HepG2 (cell line): Measurements from ENCODE around the gene TOPBP1. TPM values are rescaled to one million over a fixed set of nuclear protein-coding genes. Genes with fewer than 3 reads are reported as not detected.
A peak's percentile ranks its signal among the peaks of the same experiment; 100 is the strongest.

Experiments
- CHCHD3 ChIP-seq: sonication (generic); formaldehyde crosslinking; IDR thresholded peaks from 2 replicates; pipeline ENCODE4 v1.8.0; 2022; ENCODE audit warnings: mild to moderate bottlenecking, missing genetic modification reagents, moderate library complexity
- CREM ChIP-seq, 2 experiments: sonication (generic) in 1 of 2; formaldehyde crosslinking in 1 of 2; IDR thresholded peaks; 2 replicates each; pipeline versions ENCODE4 v1.4.0 to v1.6.1; 2016 to 2020; ENCODE audit warnings: antibody characterized with exemption in 1 of 2, mild to moderate bottlenecking in 1 of 2, missing genetic modification reagents in 1 of 2
- E2F2 ChIP-seq: sonication (generic); formaldehyde crosslinking; IDR thresholded peaks from 2 replicates; pipeline ENCODE4 v1.4.0; 2020; ENCODE audit warnings: missing genetic modification reagents, borderline replicate concordance
- HOXA3 ChIP-seq: sonication (generic); formaldehyde crosslinking; IDR thresholded peaks from 2 replicates; pipeline ENCODE4 v1.5.0; 2020; ENCODE audit warnings: missing genetic modification reagents
- MAFF ChIP-seq: IDR thresholded peaks from 2 replicates; pipeline ENCODE4 v1.6.1; 2011; ENCODE audit warnings: low read depth, low read length, improper control_type of control experiment
- MXD3 ChIP-seq: IDR thresholded peaks from 2 replicates; pipeline ENCODE4 v1.6.1; 2016; ENCODE audit warnings: mild to moderate bottlenecking, missing biosample characterization, missing genetic modification reagents
- NFYC ChIP-seq: IDR thresholded peaks from 2 replicates; pipeline ENCODE4 v1.6.1; 2016; ENCODE audit warnings: missing genetic modification reagents, missing compliant biosample characterization
- RXRB ChIP-seq: IDR thresholded peaks from 2 replicates; pipeline ENCODE4 v1.6.1; 2016; ENCODE audit warnings: borderline replicate concordance, missing genetic modification reagents, missing compliant biosample characterization
- TARDBP ChIP-seq: sonication (generic); formaldehyde crosslinking; IDR thresholded peaks from 2 replicates; pipeline ENCODE4 v1.8.0; 2022; ENCODE audit warnings: mild to moderate bottlenecking, missing genetic modification reagents
- TFDP2 ChIP-seq: sonication (generic); formaldehyde crosslinking; IDR thresholded peaks from 2 replicates; pipeline ENCODE4 v1.4.0; 2020; ENCODE audit warnings: missing genetic modification reagents
- ZBTB20 ChIP-seq: sonication (generic); formaldehyde crosslinking; IDR thresholded peaks from 2 replicates; pipeline ENCODE4 v1.8.1; 2023; ENCODE audit warnings: missing genetic modification reagents, low read depth, mild to moderate bottlenecking, borderline replicate concordance
- ZNF510 ChIP-seq: sonication (generic); formaldehyde crosslinking; IDR thresholded peaks from 2 replicates; pipeline ENCODE4 v1.4.0; 2020; ENCODE audit warnings: low read depth, mild to moderate bottlenecking, missing genetic modification reagents
- ZNF589 ChIP-seq: sonication (generic); formaldehyde crosslinking; conservative IDR thresholded peaks from 2 replicates; pipeline ENCODE4 v1.8.0; 2022; ENCODE audit warnings: mild to moderate bottlenecking, moderate library complexity, missing genetic modification reagents
- ZNF691 ChIP-seq: sonication (generic); formaldehyde crosslinking; IDR thresholded peaks from 2 replicates; pipeline ENCODE4 v1.4.0; 2020; ENCODE audit warnings: missing genetic modification reagents, low read depth, mild to moderate bottlenecking, borderline replicate concordance
- ZNF839 ChIP-seq: sonication (generic); formaldehyde crosslinking; IDR thresholded peaks from 2 replicates; pipeline ENCODE4 v1.4.0; 2020; ENCODE audit warnings: missing genetic modification reagents, mild to moderate bottlenecking, borderline replicate concordance
- polyA plus RNA-seq, 8 experiments: library from polyadenylated mRNA; depleted of rRNA in 3 of 8; stranded (reverse) in 7 of 8; unstranded in 1 of 8; fragments of >200 nt; fragmentation: Illumina TruSeq in 4 of 8; extraction: Trizol in 4 of 8; gene quantifications; 2 replicates each; pipeline versions ENCODE4 v1.2.1 to v1.2.3, GENCODE V29; 2011 to 2016; ENCODE audit warnings: low read depth in 4 of 8, missing spikeins in 1 of 8, mixed read lengths in 1 of 8; ENCODE audit not compliant: insufficient read depth in 1 of 8
- total RNA-seq, 5 experiments: library from RNA; depleted of rRNA; stranded (reverse); fragments of >200 nt; fragmentation: Illumina TruSeq; extraction: Trizol; gene quantifications; 2 replicates each; pipeline ENCODE4 v1.2.3, GENCODE V29; 2016; ENCODE audit warnings: low read depth in 1 of 5
- TF ChIP-seq, protein P1 (sequence below): IDR thresholded peaks from 2 replicates; pipeline ENCODE4 v1.6.1; 2018; ENCODE audit warnings: missing genetic modification reagents
- TF ChIP-seq, protein P2 (sequence below): sonication (generic); formaldehyde crosslinking; IDR thresholded peaks from 2 replicates; pipeline ENCODE4 v1.8.1; 2023; ENCODE audit warnings: mild to moderate bottlenecking, missing genetic modification reagents

The TOPBP1 gene
- total and polyA plus RNA-seq, 2 of the 13 experiments (the other 11 are each of a cell fraction or from before 2014, with no cell fraction given) = 24.3 to 42.9 TPM

DNA sequence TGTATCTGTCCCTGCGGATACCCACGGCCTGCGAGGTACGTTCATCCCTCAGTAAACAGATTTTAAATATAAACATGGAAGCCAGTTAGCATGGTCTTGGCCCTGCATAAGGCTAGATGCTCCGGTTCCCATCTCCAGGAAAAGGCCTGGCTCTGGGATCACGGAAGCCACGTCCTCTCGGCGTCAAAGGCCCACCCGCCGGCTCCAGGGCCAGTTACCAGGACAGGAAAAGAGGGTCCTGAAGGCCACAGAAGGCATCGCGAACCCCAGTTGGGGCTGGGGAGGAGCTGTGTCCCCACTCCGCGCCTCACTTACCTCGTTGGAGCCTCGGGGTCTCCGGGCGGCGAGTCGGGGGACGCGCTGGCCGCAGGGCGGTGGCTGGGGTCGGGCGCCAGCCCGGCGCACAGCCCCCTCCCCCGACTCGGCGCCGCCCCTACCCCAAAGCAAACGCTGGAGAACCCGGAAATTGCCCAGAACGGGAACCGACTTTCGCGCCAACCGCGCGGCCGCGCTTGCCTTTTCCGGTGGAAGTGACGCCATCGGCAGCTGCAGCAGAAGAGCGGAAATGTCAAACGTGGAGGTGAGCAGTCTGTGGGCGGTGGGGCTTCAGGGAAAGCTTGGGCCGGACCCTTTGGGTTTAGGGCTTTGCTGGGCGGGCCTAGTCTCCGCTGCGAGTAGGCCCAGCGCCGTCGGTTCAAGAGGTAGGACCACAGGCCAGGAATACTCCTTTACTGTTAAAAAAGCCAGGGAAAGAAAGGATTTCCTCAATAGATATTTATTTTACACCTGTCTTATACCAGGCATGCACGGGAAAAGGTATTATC is at the start of gene TOPBP1 (continued):
- TF ChIP-seq TFDP2 (CRISPR knock-in tag) (peak; percentile 99), HOXA3 (CRISPR knock-in tag) (peak; percentile 87), E2F2 (CRISPR knock-in tag) (0 out of 2 replicates have a peak, but pooled peaks have one; percentile 25), ZNF510 (CRISPR knock-in tag) (no peak), MXD3 (CRISPR knock-in tag) (peak; percentile 54), RXRB (CRISPR knock-in tag) (no peak), ZNF691 (CRISPR knock-in tag) (peak; percentile 46; the same call in 1 of the 2 replicates), TARDBP (CRISPR knock-in tag) (0 out of 2 replicates have a peak, but pooled peaks have one; percentile 44), ZNF589 (0 out of 2 replicates have a peak, but pooled peaks have one; percentile 34), CHCHD3 (no peak), MAFF (no peak), ZNF839 (CRISPR knock-in tag) (no peak), CREM (IDR thresholded peaks at IDR 0.05) (peak; percentile 88), CREM (CRISPR knock-in tag; IDR thresholded peaks at IDR 0.05) (peak; percentile 32; the same call in 1 of the 2 replicates), ZBTB20 (CRISPR knock-in tag) (0 out of 2 replicates have a peak, but pooled peaks have one; percentile 23), NFYC (CRISPR knock-in tag) (0 out of 2 replicates have a peak, but pooled peaks have one; percentile 28)
- TF ChIP-seq, protein P1, sequence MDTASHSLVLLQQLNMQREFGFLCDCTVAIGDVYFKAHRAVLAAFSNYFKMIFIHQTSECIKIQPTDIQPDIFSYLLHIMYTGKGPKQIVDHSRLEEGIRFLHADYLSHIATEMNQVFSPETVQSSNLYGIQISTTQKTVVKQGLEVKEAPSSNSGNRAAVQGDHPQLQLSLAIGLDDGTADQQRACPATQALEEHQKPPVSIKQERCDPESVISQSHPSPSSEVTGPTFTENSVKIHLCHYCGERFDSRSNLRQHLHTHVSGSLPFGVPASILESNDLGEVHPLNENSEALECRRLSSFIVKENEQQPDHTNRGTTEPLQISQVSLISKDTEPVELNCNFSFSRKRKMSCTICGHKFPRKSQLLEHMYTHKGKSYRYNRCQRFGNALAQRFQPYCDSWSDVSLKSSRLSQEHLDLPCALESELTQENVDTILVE (CRISPR knock-in tag) = peak; percentile 65; the same call in 1 of the 2 replicates
- TF ChIP-seq, protein P2, sequence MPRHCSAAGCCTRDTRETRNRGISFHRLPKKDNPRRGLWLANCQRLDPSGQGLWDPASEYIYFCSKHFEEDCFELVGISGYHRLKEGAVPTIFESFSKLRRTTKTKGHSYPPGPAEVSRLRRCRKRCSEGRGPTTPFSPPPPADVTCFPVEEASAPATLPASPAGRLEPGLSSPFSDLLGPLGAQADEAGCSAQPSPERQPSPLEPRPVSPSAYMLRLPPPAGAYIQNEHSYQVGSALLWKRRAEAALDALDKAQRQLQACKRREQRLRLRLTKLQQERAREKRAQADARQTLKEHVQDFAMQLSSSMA (CRISPR knock-in tag) = no peak
